Calu3 (cell line): Measurements from ENCODE around the gene NKX6-2. TPM values are rescaled to one million over a fixed set of nuclear protein-coding genes. Genes with fewer than 3 reads are reported as not detected.

ENCODE experiments used
- BruUV-seq: library from RNA; stranded (reverse); fragments of 400-500 nt; replicated peaks from 2 replicates; lab custom pipeline; 2021; lab: Mats Ljungman, UMichigan
- CTCF ChIA-PET: fragments of 300-600 bp; sonication (Branson Sonifier 250); formaldehyde crosslinking; loops from one replicate; lab custom pipeline; 2022; ENCODE audit warnings: antibody characterized with exemption; lab: Charles Lee
- DNase-seq: peaks from one replicate; pipeline ENCODE4 v3.0.0; 2022
- H3K27ac Mint-ChIP-seq: one replicate; pipeline ENCODE4 v1.8.0; 2022; ENCODE audit warnings: mixed read lengths; ENCODE audit not compliant: unreplicated experiment
- H3K27me3 Mint-ChIP-seq: one replicate; pipeline ENCODE4 v1.8.0; 2022; ENCODE audit warnings: mixed read lengths; ENCODE audit not compliant: unreplicated experiment
- H3K36me3 Mint-ChIP-seq: one replicate; pipeline ENCODE4 v1.8.0; 2022; ENCODE audit warnings: mild to moderate bottlenecking, moderate library complexity, mixed read lengths; ENCODE audit not compliant: insufficient read depth, unreplicated experiment
- H3K4me1 Mint-ChIP-seq: one replicate; pipeline ENCODE4 v1.8.0; 2022; ENCODE audit warnings: mild to moderate bottlenecking, low read depth, mixed read lengths; ENCODE audit not compliant: unreplicated experiment
- H3K4me3 Mint-ChIP-seq: one replicate; pipeline ENCODE4 v1.8.0; 2022; ENCODE audit warnings: mild to moderate bottlenecking, low read depth, moderate library complexity, mixed read lengths; ENCODE audit not compliant: unreplicated experiment
- H3K9me3 Mint-ChIP-seq: one replicate; pipeline ENCODE4 v1.8.0; 2022; ENCODE audit warnings: low read depth, mixed read lengths; ENCODE audit not compliant: unreplicated experiment
- CTCF ChIP-seq: fragments of 200-600 bp; IDR thresholded peaks from one replicate; pipeline ENCODE4 v1.8.0; 2022; ENCODE audit warnings: antibody characterized with exemption; ENCODE audit not compliant: unreplicated experiment
- intact Hi-C: fragments of 100-400 bp; cut with micrococcal nuclease; formaldehyde crosslinking; loops from one replicate; pipeline ENCODE4 v1.10.0; 2022; ENCODE audit not compliant: unreplicated experiment
- total RNA-seq: library from RNA; stranded (reverse); gene quantifications from 2 replicates; pipeline ENCODE4 v1.2.3, GENCODE V29; 2022

Gene NKX6-2
- total RNA-seq, 1 experiment from 2014 or later = not detected

GRCh38 chr10:132805599-132805998 is 19.7 kb upstream of the NKX6-2 start:
- BruUV-seq = no TSS peak
- no peak overlapping the region for H3K4me3 Mint-ChIP-seq
- no peaks in the 10 kb centered on the region for H3K9me3 Mint-ChIP-seq
- H3K36me3 Mint-ChIP-seq = no peaks in the 10 kb centered on the region
- intact Hi-C loops = no loop called here
- no peak for TF ChIP-seq CTCF
- no peaks in the 10 kb centered on the region for H3K4me1 Mint-ChIP-seq
- H3K27me3 Mint-ChIP-seq = peaks cover 5% of the 10 kb centered on the region
- H3K27ac Mint-ChIP-seq = no peak overlapping the region
- CTCF ChIA-PET = no interaction called here
- no peak for DNase-seq

GRCh38 chr10:132804785-132805426 is 19.0 kb upstream of the NKX6-2 start:
- H3K4me1 Mint-ChIP-seq = no peaks in the 10 kb centered on the region
- H3K36me3 Mint-ChIP-seq = no peaks in the 10 kb centered on the region
- BruUV-seq = no TSS peak
- H3K9me3 Mint-ChIP-seq = no peaks in the 10 kb centered on the region
- no peak for DNase-seq
- H3K4me3 Mint-ChIP-seq = no peak overlapping the region
- TF ChIP-seq CTCF = no peak
- CTCF ChIA-PET = no interaction called here
- no peaks in the 10 kb centered on the region for H3K27me3 Mint-ChIP-seq
- no peak overlapping the region for H3K27ac Mint-ChIP-seq
- intact Hi-C loops = no loop called here

GRCh38 chr10:132804287-132804686 is 18.3 kb upstream of the NKX6-2 start:
- Mint-ChIP-seq H3K27me3 (no peaks in the 10 kb centered on the region), H3K27ac (no peak overlapping the region), H3K36me3 (no peaks in the 10 kb centered on the region), H3K4me3 (no peak overlapping the region), H3K4me1 (no peaks in the 10 kb centered on the region), H3K9me3 (no peaks in the 10 kb centered on the region)
- CTCF ChIA-PET = no interaction called here
- intact Hi-C loops = no loop called here
- BruUV-seq = no TSS peak
- TF ChIP-seq CTCF = no peak
- DNase-seq = no peak

GRCh38 chr10:132803416-132804210 is 17.7 kb upstream of the NKX6-2 start:
- BruUV-seq = no TSS peak
- CTCF ChIA-PET = no interaction called here
- H3K27me3 Mint-ChIP-seq = no peaks in the 10 kb centered on the region
- no peaks in the 10 kb centered on the region for H3K9me3 Mint-ChIP-seq
- H3K27ac Mint-ChIP-seq = no peak overlapping the region
- DNase-seq = no peak
- TF ChIP-seq CTCF = no peak
- no peaks in the 10 kb centered on the region for H3K4me1 Mint-ChIP-seq
- intact Hi-C loops = no loop called here
- no peak overlapping the region for H3K4me3 Mint-ChIP-seq
- H3K36me3 Mint-ChIP-seq = no peaks in the 10 kb centered on the region
